Measurements from ENCODE around the gene KSR1.

The KSR1 gene

GRCh38 chr17:27538156-27538955 lies 82.1 kb downstream of the KSR1 start:
- H3K4me2 ChIP-seq (ENCODE audit: low read length): no peak overlapping the region
- no peak overlapping the region for H3K4me3 ChIP-seq (ENCODE audit: low read length)
- H3K9ac ChIP-seq (ENCODE audit: low read depth, low read length): no peak overlapping the region
- peaks cover 43% of the 10 kb centered on the region for H3K4me1 ChIP-seq (ENCODE audit: control insufficient read depth, insufficient read depth, low read length)
- no peaks in the 10 kb centered on the region for H3K9me3 ChIP-seq (replicated peaks; ENCODE audit: low read length)
- H3K36me3 ChIP-seq (ENCODE audit: insufficient read depth, low read length): no peaks in the 10 kb centered on the region
- H3K27me3 ChIP-seq (ENCODE audit: control insufficient read depth, insufficient read depth, low read length): peaks cover 4% of the 10 kb centered on the region

DNA sequence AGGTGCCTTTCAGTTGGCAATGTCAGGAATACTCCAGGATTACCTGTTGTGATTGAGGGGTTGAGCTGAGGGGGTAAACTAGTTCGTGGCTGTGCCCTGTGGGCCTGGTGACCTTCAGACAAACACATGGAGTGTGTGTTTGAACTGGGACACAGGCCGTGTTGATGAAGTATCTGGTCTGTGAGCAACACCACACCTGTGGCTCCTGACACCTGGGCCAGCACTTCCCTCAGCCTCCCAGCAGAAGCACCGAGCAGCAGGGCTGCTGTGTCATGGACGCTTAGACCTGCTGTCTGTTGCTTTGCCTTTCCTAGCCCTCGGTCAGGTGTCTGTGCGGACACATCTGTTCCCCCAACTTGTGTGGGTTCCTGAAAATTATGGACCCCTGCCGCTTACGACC lies 82.9 kb downstream of the KSR1 start:
- Histone ChIP-seq H3K36me3 (ENCODE audit: insufficient read depth, low read length) (no peaks in the 10 kb centered on the region), H3K27me3 (ENCODE audit: control insufficient read depth, insufficient read depth, low read length) (peaks cover 4% of the 10 kb centered on the region), H3K4me3 (ENCODE audit: low read length) (no peak overlapping the region), H3K4me1 (ENCODE audit: control insufficient read depth, insufficient read depth, low read length) (peaks cover 37% of the 10 kb centered on the region), H3K9ac (ENCODE audit: low read depth, low read length) (no peak overlapping the region), H3K4me2 (ENCODE audit: low read length) (no peak overlapping the region), H3K9me3 (replicated peaks; ENCODE audit: low read length) (no peaks in the 10 kb centered on the region)

- Histone ChIP-seq H3K9ac (ENCODE audit: low read depth, low read length) (no peak overlapping the region), H3K9me3 (replicated peaks; ENCODE audit: low read length) (no peaks in the 10 kb centered on the region), H3K4me2 (ENCODE audit: low read length) (no peak overlapping the region), H3K36me3 (ENCODE audit: insufficient read depth, low read length) (no peaks in the 10 kb centered on the region), H3K4me1 (ENCODE audit: control insufficient read depth, insufficient read depth, low read length) (peaks cover 31% of the 10 kb centered on the region), H3K27me3 (ENCODE audit: control insufficient read depth, insufficient read depth, low read length) (peaks cover 10% of the 10 kb centered on the region), H3K4me3 (ENCODE audit: low read length) (no peak overlapping the region)
Observed at GRCh38 chr17:27539794-27540317, 83.6 kb downstream of the KSR1 start.

DNA sequence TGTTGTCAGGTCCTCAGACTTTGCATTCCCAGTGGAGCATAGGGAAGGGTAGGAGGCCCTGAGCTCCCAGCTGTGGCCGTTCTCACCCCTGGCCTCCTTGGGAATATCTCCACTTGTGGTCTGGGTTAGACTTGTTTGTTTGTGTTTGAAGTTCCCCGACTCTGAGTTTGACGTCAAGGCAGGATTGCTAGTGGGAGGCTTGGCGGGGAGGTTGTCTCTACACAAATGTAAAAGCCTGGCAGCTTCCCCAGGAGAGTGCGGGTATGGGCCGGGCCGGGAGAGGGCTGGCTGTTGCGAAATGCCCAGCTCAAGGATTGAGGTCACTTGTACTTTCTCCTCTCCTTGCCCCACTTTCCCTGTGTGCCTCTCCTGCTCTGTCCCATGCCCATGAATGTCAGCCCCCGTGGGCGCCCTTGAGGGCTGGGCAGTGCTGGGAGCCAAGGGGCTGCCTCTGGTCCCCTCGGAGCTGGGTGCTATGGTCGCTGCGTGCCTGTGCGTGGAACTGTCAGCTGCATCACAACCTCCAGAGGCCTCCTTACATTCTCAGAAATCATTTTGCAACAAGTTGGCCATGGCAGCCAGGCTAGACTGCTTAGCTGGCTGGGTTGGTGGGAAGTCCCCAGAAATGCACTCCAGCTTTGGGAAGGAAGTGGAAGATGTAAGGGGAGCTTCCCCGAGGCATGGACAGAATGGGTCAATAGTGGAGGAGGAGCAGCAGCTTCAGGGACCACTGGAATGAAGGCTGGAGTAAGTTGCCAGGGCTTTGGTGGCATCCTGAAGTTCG lies 84.3 kb downstream of the KSR1 start:
- Histone ChIP-seq H3K4me3 (ENCODE audit: low read length) (peak overlapping the region; percentile 16), H3K4me1 (ENCODE audit: control insufficient read depth, insufficient read depth, low read length) (peaks cover 25% of the 10 kb centered on the region), H3K9ac (ENCODE audit: low read depth, low read length) (peak overlapping the region; percentile 33)

GRCh38 chr17:27541301-27542023 lies 85.2 kb downstream of the KSR1 start:
- no peaks in the 10 kb centered on the region for H3K36me3 ChIP-seq (ENCODE audit: insufficient read depth, low read length)
- peaks cover 25% of the 10 kb centered on the region for H3K4me1 ChIP-seq (ENCODE audit: control insufficient read depth, insufficient read depth, low read length)
- H3K9me3 ChIP-seq (replicated peaks; ENCODE audit: low read length): no peaks in the 10 kb centered on the region
- H3K4me2 ChIP-seq (ENCODE audit: low read length): no peak overlapping the region
- H3K9ac ChIP-seq (ENCODE audit: low read depth, low read length): no peak overlapping the region
- H3K27me3 ChIP-seq (ENCODE audit: control insufficient read depth, insufficient read depth, low read length): peaks cover 17% of the 10 kb centered on the region
- no peak overlapping the region for H3K4me3 ChIP-seq (ENCODE audit: low read length)

More for the DNA sequence above, 84.3 kb downstream of the KSR1 start:
- H3K4me2 ChIP-seq (ENCODE audit: low read length): peak overlapping the region; percentile 48
- no peaks in the 10 kb centered on the region for H3K9me3 ChIP-seq (replicated peaks; ENCODE audit: low read length)
- H3K27me3 ChIP-seq (ENCODE audit: control insufficient read depth, insufficient read depth, low read length): peaks cover 16% of the 10 kb centered on the region
- H3K36me3 ChIP-seq (ENCODE audit: insufficient read depth, low read length): no peaks in the 10 kb centered on the region

GRCh38 chr17:27542841-27543463 lies 86.7 kb downstream of the KSR1 start:
- H3K4me1 ChIP-seq (ENCODE audit: control insufficient read depth, insufficient read depth, low read length): peaks cover 33% of the 10 kb centered on the region

GRCh38 chr17:27543464-27543856 lies 87.2 kb downstream of the KSR1 start:
- H3K36me3 ChIP-seq (ENCODE audit: insufficient read depth, low read length): no peaks in the 10 kb centered on the region
- no peak overlapping the region for H3K9ac ChIP-seq (ENCODE audit: low read depth, low read length)
- no peaks in the 10 kb centered on the region for H3K9me3 ChIP-seq (replicated peaks; ENCODE audit: low read length)
- H3K4me3 ChIP-seq (ENCODE audit: low read length): no peak overlapping the region
- no peak overlapping the region for H3K4me2 ChIP-seq (ENCODE audit: low read length)
- peaks cover 33% of the 10 kb centered on the region for H3K4me1 ChIP-seq (ENCODE audit: control insufficient read depth, insufficient read depth, low read length)
- peaks cover 17% of the 10 kb centered on the region for H3K27me3 ChIP-seq (ENCODE audit: control insufficient read depth, insufficient read depth, low read length)

More at GRCh38 chr17:27542841-27543463, 86.7 kb downstream of the KSR1 start:
- Histone ChIP-seq H3K27me3 (ENCODE audit: control insufficient read depth, insufficient read depth, low read length) (peaks cover 17% of the 10 kb centered on the region), H3K9ac (ENCODE audit: low read depth, low read length) (no peak overlapping the region), H3K36me3 (ENCODE audit: insufficient read depth, low read length) (no peaks in the 10 kb centered on the region), H3K9me3 (replicated peaks; ENCODE audit: low read length) (no peaks in the 10 kb centered on the region), H3K4me2 (ENCODE audit: low read length) (no peak overlapping the region), H3K4me3 (ENCODE audit: low read length) (no peak overlapping the region)

- Histone ChIP-seq H3K4me1 (ENCODE audit: control insufficient read depth, insufficient read depth, low read length) (peaks cover 33% of the 10 kb centered on the region), H3K4me2 (ENCODE audit: low read length) (no peak overlapping the region), H3K9ac (ENCODE audit: low read depth, low read length) (no peak overlapping the region), H3K9me3 (replicated peaks; ENCODE audit: low read length) (no peaks in the 10 kb centered on the region), H3K36me3 (ENCODE audit: insufficient read depth, low read length) (no peaks in the 10 kb centered on the region), H3K27me3 (ENCODE audit: control insufficient read depth, insufficient read depth, low read length) (peaks cover 20% of the 10 kb centered on the region), H3K4me3 (ENCODE audit: low read length) (no peak overlapping the region)
Observed at GRCh38 chr17:27543958-27544349, 87.7 kb downstream of the KSR1 start.

GRCh38 chr17:27544350-27545131 lies 88.3 kb downstream of the KSR1 start:
- H3K9ac ChIP-seq (ENCODE audit: low read depth, low read length): no peak overlapping the region
- peaks cover 33% of the 10 kb centered on the region for H3K4me1 ChIP-seq (ENCODE audit: control insufficient read depth, insufficient read depth, low read length)
- no peak overlapping the region for H3K4me2 ChIP-seq (ENCODE audit: low read length)
- H3K27me3 ChIP-seq (ENCODE audit: control insufficient read depth, insufficient read depth, low read length): peaks cover 25% of the 10 kb centered on the region
- H3K36me3 ChIP-seq (ENCODE audit: insufficient read depth, low read length): no peaks in the 10 kb centered on the region
- no peak overlapping the region for H3K4me3 ChIP-seq (ENCODE audit: low read length)
- no peaks in the 10 kb centered on the region for H3K9me3 ChIP-seq (replicated peaks; ENCODE audit: low read length)

GRCh38 chr17:27545562-27546229 lies 89.4 kb downstream of the KSR1 start:
- Histone ChIP-seq H3K9ac (ENCODE audit: low read depth, low read length) (no peak overlapping the region), H3K9me3 (replicated peaks; ENCODE audit: low read length) (no peaks in the 10 kb centered on the region), H3K27me3 (ENCODE audit: control insufficient read depth, insufficient read depth, low read length) (peaks cover 29% of the 10 kb centered on the region), H3K4me2 (ENCODE audit: low read length) (no peak overlapping the region), H3K36me3 (ENCODE audit: insufficient read depth, low read length) (no peaks in the 10 kb centered on the region), H3K4me1 (ENCODE audit: control insufficient read depth, insufficient read depth, low read length) (peaks cover 22% of the 10 kb centered on the region), H3K4me3 (ENCODE audit: low read length) (no peak overlapping the region)
